Mesenteric fat pad (tissue), 1 donor: ENCODE measurements around the gene PCDHAC1. TPM values are rescaled to one million over a fixed set of nuclear protein-coding genes. Genes with fewer than 3 reads are reported as not detected.

Source experiments
- DNase-seq: peaks from one replicate; pipeline ENCODE4 v3.0.0-alpha.2; 2020; ENCODE audit warnings: low spot score
- total RNA-seq: library from RNA; stranded (reverse); fragmentation: NEBNext Ultra II Directional; extraction: Animal tissue kit (Norgen Biotek cat#: 25700); gene quantifications from one replicate; pipeline ENCODE4 v1.2.1, GENCODE V29; 2021
- donor health status: DM: yes; HTN: yes; CAD: no.

The PCDHAC1 gene
- total RNA-seq, 1 donor from 2014 or later: 0.61 TPM

DNA sequence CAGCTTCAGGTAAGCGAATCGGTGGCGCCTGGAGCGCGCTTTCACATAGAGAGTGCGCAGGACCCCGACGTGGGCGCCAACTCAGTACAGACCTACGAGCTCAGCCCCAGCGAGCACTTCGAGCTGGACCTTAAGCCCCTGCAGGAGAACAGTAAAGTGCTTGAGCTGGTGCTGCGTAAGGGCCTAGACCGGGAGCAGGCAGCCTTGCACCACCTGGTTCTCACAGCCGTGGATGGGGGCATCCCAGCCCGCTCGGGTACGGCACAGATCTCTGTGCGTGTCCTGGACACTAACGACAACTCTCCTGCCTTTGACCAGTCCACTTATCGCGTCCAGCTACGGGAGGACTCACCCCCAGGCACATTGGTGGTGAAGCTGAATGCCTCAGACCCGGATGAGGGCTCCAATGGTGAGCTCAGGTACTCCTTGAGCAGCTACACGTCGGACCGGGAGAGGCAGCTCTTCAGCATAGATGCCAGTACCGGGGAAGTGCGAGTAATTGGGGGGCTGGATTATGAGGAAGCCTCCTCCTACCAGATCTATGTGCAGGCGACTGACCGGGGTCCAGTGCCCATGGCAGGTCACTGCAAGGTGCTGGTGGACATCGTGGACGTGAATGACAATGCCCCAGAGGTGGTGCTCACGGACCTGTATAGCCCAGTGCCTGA, 41.3 kb downstream of the PCDHAC1 start:
- no peak for DNase-seq

DNA sequence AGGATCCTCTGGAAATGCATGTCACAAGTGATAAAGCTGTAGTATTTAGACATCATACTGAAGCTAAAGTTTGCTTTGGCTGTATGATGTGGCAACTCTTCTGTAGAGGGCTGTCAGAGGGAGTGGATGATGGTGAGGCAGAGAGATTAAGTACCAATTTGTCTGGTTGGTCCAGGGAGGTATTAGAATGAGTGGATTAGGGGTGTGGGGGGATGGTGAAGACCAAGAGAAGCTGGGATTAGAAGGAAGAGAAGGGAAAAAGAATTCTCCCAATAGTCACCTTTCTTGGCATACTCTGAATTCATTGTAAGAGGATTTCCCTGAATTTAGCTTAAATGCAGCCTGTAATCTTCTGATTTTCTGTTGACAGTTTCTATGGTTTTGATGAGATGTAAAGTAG, 43.8 kb downstream of the PCDHAC1 start:
- no peak for DNase-seq

DNA sequence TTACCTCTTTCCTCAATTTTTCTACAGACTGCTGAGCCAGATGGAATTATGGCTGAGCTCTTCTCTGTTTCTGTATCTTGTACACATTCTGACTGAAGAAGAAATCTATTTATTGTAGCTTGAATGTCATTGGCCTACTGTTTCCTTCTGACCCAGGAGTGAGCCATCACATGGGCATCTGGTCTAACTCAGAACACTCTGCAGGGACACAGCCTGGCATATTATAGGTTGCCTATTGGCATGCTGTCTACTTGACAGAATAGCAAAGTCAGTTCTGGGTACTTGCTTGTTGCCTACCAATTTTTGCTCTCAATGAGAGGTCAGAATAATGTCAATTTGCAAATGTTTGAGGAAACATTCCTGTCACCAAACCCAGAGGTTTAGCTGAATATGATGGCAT, 47.5 kb downstream of the PCDHAC1 start:
- DNase-seq: no peak

DNA sequence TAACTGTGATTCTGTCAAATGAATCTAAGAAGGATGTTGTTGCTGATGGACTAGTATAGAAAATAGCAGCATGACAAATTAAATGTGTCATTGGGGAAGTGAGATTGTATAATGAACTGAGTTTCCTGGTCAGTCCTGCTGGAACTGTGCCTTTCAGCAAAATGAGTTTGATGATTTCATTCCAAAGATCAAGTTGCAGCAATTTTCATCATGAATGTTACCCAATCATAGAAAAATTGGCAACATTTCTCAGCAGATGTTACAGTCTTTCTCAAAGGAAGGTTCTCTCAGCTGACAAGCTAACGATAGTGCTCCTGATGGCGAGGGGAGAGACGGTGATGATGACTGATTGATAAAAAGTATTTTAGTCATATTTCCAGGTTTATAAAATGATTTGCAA, 50.9 kb downstream of the PCDHAC1 start:
- no peak for DNase-seq

DNA sequence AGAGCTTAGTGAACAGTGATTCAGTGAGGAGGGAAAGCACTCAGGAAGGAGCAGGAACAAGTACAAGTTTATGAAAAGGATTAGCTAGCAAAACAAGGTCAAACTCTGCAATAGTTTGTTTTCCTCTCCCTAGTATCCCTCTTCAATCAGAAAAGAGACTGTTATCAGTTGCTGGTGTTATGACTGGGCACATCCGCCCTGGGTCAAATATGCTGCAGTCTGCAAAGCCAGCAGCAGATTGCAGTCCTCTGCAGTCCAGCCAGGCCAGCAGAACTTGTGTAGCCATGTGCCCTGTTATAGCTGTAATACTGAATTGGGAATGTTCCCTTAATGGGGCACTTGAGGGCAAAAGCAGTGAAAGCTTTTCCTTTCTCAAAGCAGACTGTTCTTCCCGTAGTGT, 52.2 kb downstream of the PCDHAC1 start:
- no peak for DNase-seq

DNA sequence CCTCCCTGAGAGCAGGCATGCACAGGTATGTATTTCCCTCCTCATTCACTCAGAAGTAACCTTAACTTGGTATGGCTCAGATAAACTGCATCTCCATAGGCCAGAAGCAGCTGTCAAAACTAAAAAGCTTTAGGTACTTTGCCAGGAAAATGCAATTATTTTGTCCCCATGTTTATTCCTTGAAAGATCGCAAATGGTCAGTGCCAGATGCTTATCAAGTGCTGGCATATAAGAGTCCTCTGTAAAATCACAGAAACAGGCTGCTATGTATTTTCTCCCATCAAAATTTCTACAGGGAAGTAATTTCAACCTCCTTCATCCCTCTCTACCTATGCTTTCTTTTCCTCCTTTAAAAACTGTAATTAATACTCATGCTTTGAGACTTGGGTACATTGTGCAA, 52.9 kb downstream of the PCDHAC1 start:
- DNase-seq: no peak

Other genes starting within 250 kb of the PCDHAC1 start
- gene HARS1, start 234.9 kb upstream of the PCDHAC1 start, total RNA-seq: 50.7 TPM
- 15.9 TPM for gene HARS2, start 234.8 kb upstream of the PCDHAC1 start, total RNA-seq
- 37.9 TPM for gene ZMAT2, start 225.9 kb upstream of the PCDHAC1 start, total RNA-seq
- not detected for gene PCDHA1, start 140.2 kb upstream of the PCDHAC1 start, total RNA-seq
- gene PCDHA2, start 131.4 kb upstream of the PCDHAC1 start, total RNA-seq: not detected
- gene PCDHA3, start 125.2 kb upstream of the PCDHAC1 start, total RNA-seq: 0.29 TPM
- gene PCDHA4, start 119.2 kb upstream of the PCDHAC1 start, total RNA-seq: 0.32 TPM
- gene PCDHA5, start 104.7 kb upstream of the PCDHAC1 start, total RNA-seq: 0.10 TPM
- gene PCDHA6, start 98.3 kb upstream of the PCDHAC1 start, total RNA-seq: 0.32 TPM
- 0.22 TPM for gene PCDHA7, start 92.0 kb upstream of the PCDHAC1 start, total RNA-seq
- 0.19 TPM for gene PCDHA8, start 85.1 kb upstream of the PCDHAC1 start, total RNA-seq
- 0.22 TPM for gene PCDHA9, start 77.9 kb upstream of the PCDHAC1 start, total RNA-seq
- gene PCDHA10, start 70.4 kb upstream of the PCDHAC1 start, total RNA-seq: 1.8 TPM
- gene PCDHA11, start 57.3 kb upstream of the PCDHAC1 start, total RNA-seq: 0.26 TPM
- gene PCDHA12, start 51.0 kb upstream of the PCDHAC1 start, total RNA-seq: 0.29 TPM
- gene PCDHA13, start 44.2 kb upstream of the PCDHAC1 start, total RNA-seq: 0.58 TPM
- 1.1 TPM for gene PCDHAC2, start 40.2 kb downstream of the PCDHAC1 start, total RNA-seq
- not detected for gene PCDHB1, start 125.1 kb downstream of the PCDHAC1 start, total RNA-seq
- gene PCDHB2, start 168.3 kb downstream of the PCDHAC1 start, total RNA-seq: 3.4 TPM
- 3.6 TPM for gene PCDHB3, start 174.2 kb downstream of the PCDHAC1 start, total RNA-seq
- 2.5 TPM for gene PCDHB4, start 195.5 kb downstream of the PCDHAC1 start, total RNA-seq
- 1.5 TPM for gene PCDHB5, start 208.9 kb downstream of the PCDHAC1 start, total RNA-seq
- gene PCDHB6, start 223.8 kb downstream of the PCDHAC1 start, total RNA-seq: 0.48 TPM
- 1.6 TPM for gene PCDHB7, start 246.3 kb downstream of the PCDHAC1 start, total RNA-seq